Adipocyte (in vitro differentiated cells): ENCODE results near the gene ABAT.

Experiments
- DNase-seq: peaks from one replicate; pipeline ENCODE4 v3.0.0-alpha.2; 2015; ENCODE audit warnings: low read depth
- H3K27me3 ChIP-seq: replicated peaks from 2 replicates; pipeline ENCODE4 v1.7.0; 2013; ENCODE audit warnings: mild to moderate bottlenecking, low read length, moderate library complexity; ENCODE audit not compliant: control insufficient read depth, insufficient read depth
- H3K36me3 ChIP-seq: 2 replicates; pipeline ENCODE4 v1.7.0; 2013; ENCODE audit warnings: low read length, mild to moderate bottlenecking, moderate library complexity; ENCODE audit not compliant: control insufficient read depth, insufficient read depth, severe bottlenecking
- H3K4me1 ChIP-seq: 2 replicates; pipeline ENCODE4 v1.7.0; 2013; ENCODE audit warnings: mild to moderate bottlenecking, low read length, moderate library complexity; ENCODE audit not compliant: control insufficient read depth, insufficient read depth
- H3K4me3 ChIP-seq: 2 replicates; pipeline ENCODE4 v1.7.0; 2013; ENCODE audit warnings: mild to moderate bottlenecking, low read length, moderate library complexity
- H3K9ac ChIP-seq: 2 replicates; pipeline ENCODE4 v1.7.0; 2013; ENCODE audit warnings: mild to moderate bottlenecking, low read length, moderate library complexity
- H3K9me3 ChIP-seq: 2 replicates; pipeline ENCODE4 v1.7.0; 2013; ENCODE audit warnings: mild to moderate bottlenecking, low read length, moderate library complexity; ENCODE audit not compliant: control insufficient read depth

Gene ABAT

DNA sequence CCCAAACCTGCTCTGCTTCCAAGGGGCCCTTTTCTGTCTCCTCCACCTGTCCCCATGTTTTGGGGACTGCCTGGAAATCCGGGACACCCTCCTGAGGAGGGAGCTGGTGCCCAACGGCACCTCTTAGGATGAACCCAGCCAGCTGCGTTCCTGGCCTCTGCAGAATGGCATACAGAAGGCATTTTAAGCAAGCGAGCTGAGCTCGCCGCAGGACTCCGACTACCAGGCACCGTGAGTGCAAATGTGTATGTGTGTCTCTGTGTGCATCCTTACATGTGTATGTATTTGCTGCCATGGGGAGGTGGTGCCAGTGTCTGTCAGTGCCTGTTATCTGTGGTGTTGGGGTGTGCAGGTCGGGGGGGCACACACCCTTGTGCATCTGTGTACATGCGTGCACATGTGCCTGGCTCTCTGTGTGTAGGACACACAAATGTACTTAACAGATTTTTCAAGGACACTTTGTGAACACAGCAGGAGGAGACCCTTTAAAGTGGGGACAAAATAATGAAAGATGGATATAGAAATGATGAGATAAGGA is 39.3 kb downstream of the ABAT start:
- H3K4me3 ChIP-seq: no peak overlapping the region

DNA sequence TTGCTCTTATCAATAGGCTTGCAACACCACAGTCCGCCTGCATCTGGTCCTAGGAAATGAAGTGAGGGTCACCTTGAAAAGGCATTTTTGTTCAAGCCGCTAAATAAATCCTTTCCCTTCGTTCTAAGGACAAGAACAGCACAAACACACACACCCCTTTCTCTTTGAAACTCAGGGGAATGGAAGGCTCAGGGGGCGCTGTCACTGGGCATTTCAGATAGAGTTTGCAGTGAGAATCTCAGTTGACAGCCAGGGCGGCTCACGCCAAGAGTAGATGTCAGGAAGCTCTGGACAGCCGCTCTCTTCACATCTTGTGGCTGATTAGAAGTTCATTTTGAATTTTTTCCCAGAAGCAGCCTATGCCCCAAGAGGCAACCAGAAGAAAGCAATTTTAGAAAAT is 39.8 kb downstream of the ABAT start:
- H3K4me1 ChIP-seq: no peaks in the 10 kb centered on the region
- DNase-seq: no peak
- H3K36me3 ChIP-seq: no peaks in the 10 kb centered on the region
- no peaks in the 10 kb centered on the region for H3K27me3 ChIP-seq
- H3K9ac ChIP-seq: no peak overlapping the region
- no peak overlapping the region for H3K4me3 ChIP-seq
- peaks cover 7% of the 10 kb centered on the region for H3K9me3 ChIP-seq

More for the DNA sequence above, 39.3 kb downstream of the ABAT start:
- Histone ChIP-seq H3K36me3 (no peaks in the 10 kb centered on the region), H3K9ac (no peak overlapping the region), H3K27me3 (no peaks in the 10 kb centered on the region), H3K9me3 (peaks cover 7% of the 10 kb centered on the region), H3K4me1 (no peaks in the 10 kb centered on the region)
- no peak for DNase-seq

DNA sequence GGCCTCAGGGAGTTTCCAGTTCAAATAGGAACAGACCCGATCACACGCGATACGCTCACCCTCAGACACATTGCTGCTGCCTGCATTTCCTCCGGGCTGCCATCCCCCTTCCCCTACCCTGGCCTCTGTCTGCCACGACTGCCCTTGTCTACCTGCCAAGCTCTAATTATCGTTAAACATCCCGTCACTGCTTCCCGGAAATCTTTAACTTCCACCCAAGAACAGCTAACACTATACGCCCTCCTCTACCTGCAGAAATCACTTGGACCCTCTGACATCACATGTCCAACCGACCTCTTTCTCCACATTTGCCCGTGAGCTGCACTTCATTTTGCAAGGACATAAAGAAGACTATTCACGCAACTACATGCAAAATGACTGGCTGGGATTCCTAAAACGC is 40.4 kb downstream of the ABAT start:
- no peaks in the 10 kb centered on the region for H3K4me1 ChIP-seq
- H3K36me3 ChIP-seq: no peaks in the 10 kb centered on the region
- H3K9me3 ChIP-seq: peaks cover 7% of the 10 kb centered on the region
- no peak for DNase-seq
- no peak overlapping the region for H3K4me3 ChIP-seq
- H3K9ac ChIP-seq: no peak overlapping the region
- no peaks in the 10 kb centered on the region for H3K27me3 ChIP-seq

DNA sequence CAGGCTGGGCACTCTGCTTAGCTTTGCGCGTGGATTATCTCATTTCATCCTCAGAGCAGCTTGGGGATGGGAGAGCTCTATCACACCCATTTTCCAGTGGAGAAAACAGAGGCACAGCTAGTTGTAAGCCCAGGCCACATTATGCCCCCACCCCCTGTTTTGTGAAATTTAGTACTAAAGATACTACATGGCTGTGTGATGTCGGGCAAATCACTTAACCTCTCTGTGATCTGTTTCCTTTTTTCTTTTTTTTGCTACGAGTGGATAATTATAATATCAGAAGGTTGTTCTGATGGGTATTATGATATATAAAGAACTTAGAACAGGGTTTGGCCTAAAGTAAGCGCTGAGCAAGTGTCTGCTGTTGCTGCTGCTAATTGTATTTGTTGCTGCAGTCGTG is 41.6 kb downstream of the ABAT start:
- Histone ChIP-seq H3K9ac (no peak overlapping the region), H3K4me1 (peaks cover 3% of the 10 kb centered on the region), H3K4me3 (no peak overlapping the region), H3K36me3 (no peaks in the 10 kb centered on the region), H3K9me3 (peaks cover 7% of the 10 kb centered on the region), H3K27me3 (peaks cover 2% of the 10 kb centered on the region)
- DNase-seq: no peak

DNA sequence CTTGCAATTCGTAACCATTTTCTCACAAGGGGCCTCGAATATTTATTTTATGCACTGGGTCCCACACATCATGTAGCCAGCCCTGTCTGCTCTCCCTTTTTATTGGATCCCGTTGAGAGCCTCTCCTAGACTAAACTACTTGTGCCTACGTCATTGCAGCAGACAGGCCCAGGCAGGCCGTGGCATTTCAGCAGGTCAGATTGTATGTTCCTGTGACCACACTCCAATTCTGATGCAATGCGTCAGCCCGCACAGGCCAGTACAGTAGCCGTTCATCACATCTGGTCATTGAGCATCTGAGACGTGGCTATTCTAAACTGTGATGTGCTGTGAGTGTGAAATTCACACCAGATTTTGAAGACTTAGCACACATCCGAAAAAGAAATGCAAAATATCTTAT is 42.2 kb downstream of the ABAT start:
- Histone ChIP-seq H3K4me1 (peaks cover 3% of the 10 kb centered on the region), H3K9ac (no peak overlapping the region), H3K4me3 (no peak overlapping the region), H3K27me3 (peaks cover 2% of the 10 kb centered on the region), H3K9me3 (peaks cover 7% of the 10 kb centered on the region), H3K36me3 (no peaks in the 10 kb centered on the region)
- DNase-seq: no peak

DNA sequence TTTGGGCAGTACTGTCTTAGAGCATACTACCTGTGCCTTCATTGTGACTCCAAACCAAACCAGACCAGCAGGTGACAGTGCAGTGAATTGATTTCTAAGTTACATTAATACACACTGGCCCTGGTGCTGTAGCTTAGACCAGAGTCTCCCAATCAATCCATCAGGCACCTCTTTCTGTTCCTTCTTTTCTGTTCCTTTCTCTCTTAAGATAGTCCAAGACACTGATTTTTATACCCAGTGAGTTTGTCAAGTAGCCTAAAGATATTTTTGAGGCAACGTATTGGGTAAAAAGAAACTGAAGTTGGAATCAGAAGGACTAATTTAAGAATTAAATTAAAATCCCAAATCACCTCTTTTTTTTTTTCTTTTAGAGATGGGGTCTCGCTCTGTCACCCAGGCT is 43.1 kb downstream of the ABAT start:
- Histone ChIP-seq H3K4me1 (peaks cover 3% of the 10 kb centered on the region), H3K9ac (no peak overlapping the region), H3K36me3 (no peaks in the 10 kb centered on the region), H3K4me3 (no peak overlapping the region), H3K9me3 (peaks cover 7% of the 10 kb centered on the region), H3K27me3 (peaks cover 2% of the 10 kb centered on the region)
- no peak for DNase-seq

GRCh38 chr16:8717892-8718415 is 43.5 kb downstream of the ABAT start:
- Histone ChIP-seq H3K36me3 (no peaks in the 10 kb centered on the region), H3K9me3 (peaks cover 7% of the 10 kb centered on the region), H3K9ac (no peak overlapping the region), H3K4me1 (peaks cover 3% of the 10 kb centered on the region), H3K27me3 (peaks cover 2% of the 10 kb centered on the region), H3K4me3 (no peak overlapping the region)
- DNase-seq: no peak

- no peak overlapping the region for H3K9ac ChIP-seq
- H3K4me3 ChIP-seq: no peak overlapping the region
- DNase-seq: no peak
- H3K9me3 ChIP-seq: peaks cover 7% of the 10 kb centered on the region
- peaks cover 2% of the 10 kb centered on the region for H3K27me3 ChIP-seq
- peaks cover 3% of the 10 kb centered on the region for H3K4me1 ChIP-seq
- no peaks in the 10 kb centered on the region for H3K36me3 ChIP-seq
Measured at GRCh38 chr16:8718851-8719680, 44.6 kb downstream of the ABAT start.

- no peak overlapping the region for H3K9ac ChIP-seq
- H3K9me3 ChIP-seq: peaks cover 7% of the 10 kb centered on the region
- H3K36me3 ChIP-seq: no peaks in the 10 kb centered on the region
- H3K27me3 ChIP-seq: peaks cover 2% of the 10 kb centered on the region
- H3K4me1 ChIP-seq: peaks cover 3% of the 10 kb centered on the region
- no peak for DNase-seq
- no peak overlapping the region for H3K4me3 ChIP-seq
Measured at GRCh38 chr16:8720080-8720966, 45.9 kb downstream of the ABAT start.

GRCh38 chr16:8720967-8721308 is 46.5 kb downstream of the ABAT start:
- Histone ChIP-seq H3K36me3 (no peaks in the 10 kb centered on the region), H3K4me1 (peaks cover 3% of the 10 kb centered on the region), H3K9me3 (peaks cover 7% of the 10 kb centered on the region), H3K9ac (no peak overlapping the region), H3K4me3 (no peak overlapping the region), H3K27me3 (peaks cover 2% of the 10 kb centered on the region)
- DNase-seq: no peak
